Kasumi-1 (cell line): ENCODE measurements around the gene SBNO2.

Experiments
- DNase-seq, 2 experiments: peaks; one replicate each; lab custom pipeline; 2025; lab: John Stamatoyannopoulos, UW

SBNO2 gene

GRCh38 chr19:1153891-1154730, 20.0 kb downstream of the SBNO2 start:
- no peak for DNase-seq

- DNase-seq: no peak
Observed at GRCh38 chr19:1151917-1152587, 22.0 kb downstream of the SBNO2 start.

- no peak for DNase-seq
Observed at GRCh38 chr19:1151037-1151724, 22.9 kb downstream of the SBNO2 start.

- no peak for DNase-seq
Observed at GRCh38 chr19:1150333-1151036, 23.6 kb downstream of the SBNO2 start.

GRCh38 chr19:1149259-1150045, 24.6 kb downstream of the SBNO2 start:
- DNase-seq: no peak

GRCh38 chr19:1147934-1148549, 26.0 kb downstream of the SBNO2 start:
- no peak for DNase-seq

GRCh38 chr19:1146858-1147780, 26.9 kb downstream of the SBNO2 start:
- no peak for DNase-seq

GRCh38 chr19:1146412-1146699, 27.7 kb downstream of the SBNO2 start:
- no peak for DNase-seq

- no peak for DNase-seq
Observed at GRCh38 chr19:1145635-1146411, 28.2 kb downstream of the SBNO2 start.

- DNase-seq: no peak
Observed at GRCh38 chr19:1144741-1145140, 29.3 kb downstream of the SBNO2 start.

GRCh38 chr19:1143828-1144399, 30.2 kb downstream of the SBNO2 start:
- no peak for DNase-seq

GRCh38 chr19:1141944-1142343, 32.1 kb downstream of the SBNO2 start:
- no peak for DNase-seq

GRCh38 chr19:1140272-1141027, 33.6 kb downstream of the SBNO2 start:
- no peak for DNase-seq

GRCh38 chr19:1139126-1139525, 34.9 kb downstream of the SBNO2 start:
- DNase-seq: no peak

- no peak for DNase-seq
Observed at GRCh38 chr19:1138121-1138520, 35.9 kb downstream of the SBNO2 start.

GRCh38 chr19:1136621-1137317, 37.3 kb downstream of the SBNO2 start:
- no peak for DNase-seq

GRCh38 chr19:1136201-1136600, 37.9 kb downstream of the SBNO2 start:
- DNase-seq: no peak

GRCh38 chr19:1135454-1135853, 38.6 kb downstream of the SBNO2 start:
- DNase-seq: no peak
